OCI-LY7 (cell line): ENCODE measurements around the gene POU1F1.

Experiments used
- EZH2phosphoT487 ChIP-seq: fragments of 200-600 bp; sonication (generic); IDR thresholded peaks from 2 replicates; pipeline ENCODE4 v1.6.1; 2018; ENCODE audit warnings: low read depth, borderline replicate concordance, mild to moderate bottlenecking, mixed run types, antibody characterized with exemption, low read length, moderate library complexity, mixed read lengths
- TF ChIP-seq, protein P1 (sequence below): fragments of 200-600 bp; sonication (generic); conservative IDR thresholded peaks from 2 replicates; pipeline ENCODE4 v1.5.1; 2014; ENCODE audit warnings: mild to moderate bottlenecking, antibody characterized with exemption, low read length, moderate library complexity, mixed read lengths

DNA sequence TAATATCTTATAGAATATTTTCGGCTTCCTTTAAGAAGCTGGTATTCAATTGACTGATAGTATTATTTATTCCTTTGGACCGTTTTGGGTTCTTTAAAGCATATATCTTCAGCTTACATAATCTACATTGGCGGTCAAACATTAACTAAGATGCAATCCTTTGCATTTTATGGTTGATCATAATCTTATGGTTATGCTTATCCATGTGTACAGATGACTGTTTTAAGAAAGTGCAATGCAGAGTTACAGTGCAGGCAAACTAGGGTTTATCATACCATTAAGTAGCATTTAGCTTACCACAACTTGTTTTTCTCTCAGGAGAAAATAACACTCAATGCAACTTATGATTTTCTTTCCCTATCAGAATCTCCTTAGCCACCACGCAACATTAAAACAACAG, 41.4 kb upstream of the POU1F1 start:
- TF ChIP-seq, protein P1, sequence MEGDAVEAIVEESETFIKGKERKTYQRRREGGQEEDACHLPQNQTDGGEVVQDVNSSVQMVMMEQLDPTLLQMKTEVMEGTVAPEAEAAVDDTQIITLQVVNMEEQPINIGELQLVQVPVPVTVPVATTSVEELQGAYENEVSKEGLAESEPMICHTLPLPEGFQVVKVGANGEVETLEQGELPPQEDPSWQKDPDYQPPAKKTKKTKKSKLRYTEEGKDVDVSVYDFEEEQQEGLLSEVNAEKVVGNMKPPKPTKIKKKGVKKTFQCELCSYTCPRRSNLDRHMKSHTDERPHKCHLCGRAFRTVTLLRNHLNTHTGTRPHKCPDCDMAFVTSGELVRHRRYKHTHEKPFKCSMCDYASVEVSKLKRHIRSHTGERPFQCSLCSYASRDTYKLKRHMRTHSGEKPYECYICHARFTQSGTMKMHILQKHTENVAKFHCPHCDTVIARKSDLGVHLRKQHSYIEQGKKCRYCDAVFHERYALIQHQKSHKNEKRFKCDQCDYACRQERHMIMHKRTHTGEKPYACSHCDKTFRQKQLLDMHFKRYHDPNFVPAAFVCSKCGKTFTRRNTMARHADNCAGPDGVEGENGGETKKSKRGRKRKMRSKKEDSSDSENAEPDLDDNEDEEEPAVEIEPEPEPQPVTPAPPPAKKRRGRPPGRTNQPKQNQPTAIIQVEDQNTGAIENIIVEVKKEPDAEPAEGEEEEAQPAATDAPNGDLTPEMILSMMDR: no peak
- TF ChIP-seq EZH2phosphoT487: no peak
